Fibroblast of lung (primary cell): ENCODE measurements around the gene P3R3URF.

Source experiments
- CTCF ChIP-seq, 2 donors: IDR thresholded peaks in 1 of 2; conservative IDR thresholded peaks in 1 of 2; 1 replicate in 1 of 2; 2 replicates in 1 of 2; pipeline ENCODE4 v1.5.1; 2011 to 2012; ENCODE audit warnings: low read length in 2 of 2, control low read depth in 1 of 2, inconsistent platforms in 1 of 2, low read depth in 1 of 2, mild to moderate bottlenecking in 1 of 2
- EZH2 ChIP-seq: IDR thresholded peaks from 2 replicates; pipeline ENCODE4 v1.5.1; 2012; ENCODE audit warnings: low read length, control low read depth, mild to moderate bottlenecking; ENCODE audit errors: missing control alignments

- TF ChIP-seq CTCF (conservative IDR thresholded peaks at IDR 0.05 in 1 of 2, IDR thresholded peaks at IDR 0.05 in 1 of 2; ENCODE audit: low read depth in 1 of 2, low read length in 2 of 2): no peak
- no peak for TF ChIP-seq EZH2
These were observed 7.0 kb upstream of the P3R3URF start for GRCh38 chr1:46183079-46183847.
